Kidney (tissue), 22 donors: ENCODE results near the gene GRK2. TPM values are rescaled to one million over a fixed set of nuclear protein-coding genes. Genes with fewer than 3 reads are reported as not detected.

ENCODE experiments used
- DNase-seq, 5 donors: peaks; one replicate each; pipeline ENCODE4 v3.0.0-alpha.2; 2013 to 2020
- FAIRE-seq: peaks from 2 replicates; lab custom pipeline; 2012; peaks lifted over from hg19 to GRCh38; lab: Jason Lieb, UNC
- H3K27ac ChIP-seq, 2 donors: one replicate each; pipeline ENCODE4 v1.7.0; 2013; ENCODE audit warnings: low read depth in 2 of 2, low read length in 2 of 2, inconsistent platforms in 1 of 2
- H3K27me3 ChIP-seq: one replicate; pipeline ENCODE4 v1.7.1; 2013; ENCODE audit warnings: low read length, inconsistent platforms; ENCODE audit not compliant: control insufficient read depth, insufficient read depth
- H3K36me3 ChIP-seq, 3 donors: one replicate each; pipeline versions ENCODE4 v1.7.0 to v1.7.1; 2013; ENCODE audit warnings: low read length in 3 of 3, control low read depth in 1 of 3, inconsistent platforms in 1 of 3; ENCODE audit not compliant: insufficient read depth in 3 of 3, control insufficient read depth in 2 of 3
- H3K4me1 ChIP-seq, 3 donors: one replicate each; pipeline versions ENCODE4 v1.7.0 to v1.7.1; 2013; ENCODE audit warnings: low read length in 3 of 3, inconsistent platforms in 1 of 3, low read depth in 1 of 3; ENCODE audit not compliant: control insufficient read depth in 2 of 3, insufficient read depth in 2 of 3
- H3K4me3 ChIP-seq, 3 donors: one replicate each; pipeline versions ENCODE4 v1.7.0 to v1.8.1; 2013; ENCODE audit warnings: low read length in 3 of 3, control low read depth in 1 of 3, inconsistent platforms in 1 of 3
- H3K9ac ChIP-seq, 3 donors: one replicate each; pipeline versions ENCODE4 v1.7.0 to v1.7.1; 2013; ENCODE audit warnings: low read length in 3 of 3, control low read depth in 1 of 3, inconsistent platforms in 1 of 3
- H3K9me3 ChIP-seq, 3 donors: one replicate each; pipeline versions ENCODE4 v1.7.0 to v1.7.1; 2013; ENCODE audit warnings: low read length in 3 of 3, control low read depth in 1 of 3, inconsistent platforms in 1 of 3; ENCODE audit not compliant: control insufficient read depth in 2 of 3, insufficient read depth in 1 of 3
- CTCF ChIP-seq: IDR thresholded peaks from 3 replicates; pipeline ENCODE4 v1.5.1; 2012; ENCODE audit warnings: mild to moderate bottlenecking, moderate library complexity, borderline replicate concordance; ENCODE audit not compliant: insufficient read depth; ENCODE audit errors: extremely low read depth
- intact Hi-C: fragments of 100-400 bp; cut with DNase I; formaldehyde crosslinking; loops from one replicate; pipeline ENCODE4 v1.11.1; 2022
- long read RNA-seq, 10 donors: library from polyadenylated mRNA in 1 of 10; unstranded in 1 of 10; transcript quantifications; one replicate each; pipeline ENCODE4 v2.0.0 and lab custom pipeline, GENCODE V29; 2021 to 2026
- polyA plus RNA-seq: library from polyadenylated mRNA; stranded (reverse); fragments of 350-450 nt; fragmentation: Illumina TruSeq; extraction: RNeasy Lipid Tissue Mini Kit (QIAGEN cat#74804); gene quantifications from one replicate; pipeline ENCODE4 v1.2.3, GENCODE V29; 2014; ENCODE audit warnings: low read depth, low replicate concordance; ENCODE audit not compliant: insufficient read depth
- total RNA-seq: library from RNA; stranded (reverse); fragmentation: NEBNext Ultra II Directional; extraction: Animal tissue kit (Norgen Biotek cat#: 25700); gene quantifications from one replicate; pipeline ENCODE4 v1.2.1, GENCODE V29; 2021
- donor health status: control.
- donor health status: control.
- donor health status: control.
- donor health status: control.
- donor health status: control.
- donor health status: DM: yes; HTN: yes; CAD: no.
- donor health status: Normal renal cell carcinoma (clear cell type).

The GRK2 gene
- total RNA-seq (80.8 TPM), polyA plus RNA-seq (28.2 TPM)
- long read RNA-seq, donor 1, transcript GRK2-201 (21 exons, 3,466 nt) = major isoform, 10 of 10 reads
- long read RNA-seq, donor 1, partial matches to known transcripts = 0 of 10 reads
- long read RNA-seq, donor 1, other reads (novel, unspliced or antisense) = 0 of 10 reads
- long read RNA-seq, donor 2, transcript GRK2-201 (21 exons, 3,466 nt) = major isoform, 7 of 53 reads
- long read RNA-seq, donor 2, partial matches to known transcripts = 46 of 53 reads
- long read RNA-seq, donor 2, other reads (novel, unspliced or antisense) = 0 of 53 reads
- long read RNA-seq, donor 3, partial matches to known transcripts = 0 of 4 reads
- long read RNA-seq, donor 3, other reads (novel, unspliced or antisense) = 0 of 4 reads
- long read RNA-seq, donor 4, transcript GRK2-201 (21 exons, 3,466 nt) = major isoform, 5 of 5 reads
- long read RNA-seq, donor 4, partial matches to known transcripts = 0 of 5 reads
- long read RNA-seq, donor 4, other reads (novel, unspliced or antisense) = 0 of 5 reads
- long read RNA-seq, donor 5 = 0 reads
- long read RNA-seq, donor 6, partial matches to known transcripts = 0 of 3 reads
- long read RNA-seq, donor 6, other reads (novel, unspliced or antisense) = 0 of 3 reads
- long read RNA-seq, donor 7, transcript GRK2-201 (21 exons, 3,466 nt) = major isoform, 35 of 104 reads
- long read RNA-seq, donor 7, partial matches to known transcripts = 19 of 104 reads
- long read RNA-seq, donor 7, other reads (novel, unspliced or antisense) = 50 of 104 reads
- long read RNA-seq, donor 8, partial matches to known transcripts = 0 of 3 reads
- long read RNA-seq, donor 8, other reads (novel, unspliced or antisense) = 0 of 3 reads
- long read RNA-seq, donor 9, partial matches to known transcripts = 5 of 6 reads
- long read RNA-seq, donor 9, other reads (novel, unspliced or antisense) = 0 of 6 reads
- long read RNA-seq, donor 10, partial matches to known transcripts = 0 of 1 reads
- long read RNA-seq, donor 10, other reads (novel, unspliced or antisense) = 0 of 1 reads

- peak within 1 kb of the TSS; percentile 35 to 94 (median 76) for H3K9ac ChIP-seq
- no peak for FAIRE-seq
- peaks cover 5 to 57% (median 33%) of the 10 kb centered on the region in 3 donors for H3K4me1 ChIP-seq
- peak within 1 kb of the TSS; percentile 66 to 84 for H3K27ac ChIP-seq
- H3K27me3 ChIP-seq = no peaks in the 10 kb centered on the region
- no peaks in the 10 kb centered on the region for H3K9me3 ChIP-seq
- DNase-seq = peak in 4 of 5 donors; percentile 47 to 86 (median 78)
- peaks cover 0 to 5% (median 2%) of the 10 kb centered on the region in 3 donors for H3K36me3 ChIP-seq
- no peak for TF ChIP-seq CTCF
- intact Hi-C loops = loop anchor here (5.0 kb wide), 1 partner anchor 51 kb away; no protein-coding TSS in a partner anchor
- peak within 1 kb of the TSS; percentile 56 to 78 (median 58) for H3K4me3 ChIP-seq
Measured at GRCh38 chr11:67266449-67267187, at the start of gene GRK2. GRK2 (plus strand) TSS chr11:67266473; CDS start chr11:67266700, 227 bp downstream.

GRCh38 chr11:67227726-67228125 is 38.5 kb upstream of the GRK2 start:
- FAIRE-seq (no peak), DNase-seq (no peak)
- Histone ChIP-seq H3K27me3 (no peaks in the 10 kb centered on the region), H3K27ac (no peak overlapping the region), H3K9me3 (no peaks in the 10 kb centered on the region), H3K36me3 (peaks cover 5 to 12% (median 8%) of the 10 kb centered on the region in 3 donors), H3K9ac (no peak overlapping the region), H3K4me3 (no peak overlapping the region), H3K4me1 (peaks cover 0 to 6% (median 6%) of the 10 kb centered on the region in 3 donors)
- intact Hi-C loops = no loop called here
- no peak for TF ChIP-seq CTCF

GRCh38 chr11:67230406-67230805 is 35.9 kb upstream of the GRK2 start:
- Histone ChIP-seq H3K4me1 (peaks cover 0 to 6% (median 6%) of the 10 kb centered on the region in 3 donors), H3K9ac (no peak overlapping the region), H3K4me3 (no peak overlapping the region), H3K27me3 (no peaks in the 10 kb centered on the region), H3K27ac (no peak overlapping the region), H3K9me3 (no peaks in the 10 kb centered on the region), H3K36me3 (peaks cover 5 to 8% (median 7%) of the 10 kb centered on the region in 3 donors)
- DNase-seq (no peak), FAIRE-seq (no peak)
- TF ChIP-seq CTCF = no peak
- intact Hi-C loops = no loop called here
